WTC11 (cell line): ENCODE results near the gene ARAP2. TPM values are rescaled to one million over a fixed set of nuclear protein-coding genes. Genes with fewer than 3 reads are reported as not detected.

Experiments used
- ATAC-seq: fragments of 200-7000 bp; cut with Tn5 transposase; 2 replicates; pipeline ENCODE4 v1.10.0; 2021; ENCODE audit warnings: mild to moderate bottlenecking, moderate library complexity
- CTCF ChIA-PET: fragments of 300-600 bp; sonication (Branson Sonifier 250); formaldehyde crosslinking; loops from one replicate; lab custom pipeline; 2021; ENCODE audit warnings: antibody characterized with exemption; lab: Charles Lee
- POLR2A ChIA-PET: fragments of 350-600 bp; sonication (Branson Sonifier 250); formaldehyde crosslinking; loops from one replicate; lab custom pipeline; 2021; ENCODE audit warnings: antibody characterized with exemption; lab: Charles Lee
- DNase-seq: peaks from one replicate; pipeline ENCODE4 v3.0.0; 2021; ENCODE audit warnings: low spot score
- H3K27ac Mint-ChIP-seq: 2 replicates; pipeline ENCODE4 v1.8.0; 2021; ENCODE audit warnings: mixed read lengths
- H3K27me3 Mint-ChIP-seq: 2 replicates; pipeline ENCODE4 v1.8.0; 2021; ENCODE audit warnings: low read depth, mild to moderate bottlenecking, moderate library complexity, mixed read lengths
- H3K36me3 Mint-ChIP-seq: 2 replicates; pipeline ENCODE4 v1.8.0; 2021; ENCODE audit warnings: mixed read lengths
- H3K4me1 Mint-ChIP-seq: 2 replicates; pipeline ENCODE4 v1.8.0; 2022; ENCODE audit warnings: mixed read lengths
- H3K4me3 Mint-ChIP-seq: 2 replicates; pipeline ENCODE4 v1.8.0; 2021; ENCODE audit warnings: mild to moderate bottlenecking, moderate library complexity, mixed read lengths
- H3K9me3 Mint-ChIP-seq: 2 replicates; pipeline ENCODE4 v1.8.0; 2021; ENCODE audit warnings: mixed read lengths
- ARID4B ChIP-seq: sonication (generic); formaldehyde crosslinking; IDR thresholded peaks from 2 replicates; pipeline ENCODE4 v1.8.0; 2023; ENCODE audit warnings: missing genetic modification reagents, mild to moderate bottlenecking, borderline replicate concordance
- E2F5 ChIP-seq: sonication (generic); formaldehyde crosslinking; IDR thresholded peaks from 2 replicates; pipeline ENCODE4 v1.8.1; 2022; ENCODE audit warnings: mild to moderate bottlenecking, moderate library complexity, missing genetic modification reagents
- GRHL2 ChIP-seq: fragments of 250-450 bp; sonication (Bioruptor Pico); IDR thresholded peaks from 2 replicates; pipeline ENCODE4 v1.8.0; 2022; ENCODE audit warnings: mild to moderate bottlenecking, moderate library complexity; ENCODE audit not compliant: insufficient replicate concordance, severe bottlenecking
- MAX ChIP-seq: sonication (generic); formaldehyde crosslinking; IDR thresholded peaks from 2 replicates; pipeline ENCODE4 v1.8.0; 2022; ENCODE audit warnings: mild to moderate bottlenecking, missing genetic modification reagents
- MXD4 ChIP-seq: fragments of 250-450 bp; sonication (Bioruptor Pico); IDR thresholded peaks from 2 replicates; pipeline ENCODE4 v1.8.0; 2021; ENCODE audit warnings: mild to moderate bottlenecking, moderate library complexity, borderline replicate concordance
- NR1H2 ChIP-seq: sonication (generic); formaldehyde crosslinking; IDR thresholded peaks from 2 replicates; pipeline ENCODE4 v1.9.0; 2021; ENCODE audit warnings: mild to moderate bottlenecking, moderate library complexity, missing genetic modification reagents
- OVOL2 ChIP-seq: fragments of 250-450 bp; sonication (Bioruptor Pico); IDR thresholded peaks from 2 replicates; pipeline ENCODE4 v1.9.0; 2021; ENCODE audit warnings: mild to moderate bottlenecking, borderline replicate concordance
- TCF7 ChIP-seq: sonication (generic); formaldehyde crosslinking; IDR thresholded peaks from 2 replicates; pipeline ENCODE4 v1.8.0; 2022; ENCODE audit warnings: mild to moderate bottlenecking, low read depth, missing genetic modification reagents, moderate library complexity
- TEAD1 ChIP-seq: sonication (generic); formaldehyde crosslinking; IDR thresholded peaks from 2 replicates; pipeline ENCODE4 v1.8.0; 2022; ENCODE audit warnings: mild to moderate bottlenecking, missing genetic modification reagents
- ZNF138 ChIP-seq: sonication (generic); formaldehyde crosslinking; conservative IDR thresholded peaks from 2 replicates; pipeline ENCODE4 v1.8.1; 2022; ENCODE audit warnings: mild to moderate bottlenecking, moderate library complexity, missing genetic modification reagents
- ZNF219 ChIP-seq: sonication (generic); formaldehyde crosslinking; IDR thresholded peaks from 2 replicates; pipeline ENCODE4 v1.8.0; 2023; ENCODE audit warnings: missing genetic modification reagents, mild to moderate bottlenecking, borderline replicate concordance
- ZNF263 ChIP-seq: sonication (generic); formaldehyde crosslinking; IDR thresholded peaks from 2 replicates; pipeline ENCODE4 v1.8.1; 2022; ENCODE audit warnings: low read depth, mild to moderate bottlenecking, moderate library complexity, missing genetic modification reagents
- ZNF281 ChIP-seq: sonication (generic); formaldehyde crosslinking; IDR thresholded peaks from 2 replicates; pipeline ENCODE4 v1.8.0; 2023; ENCODE audit warnings: mild to moderate bottlenecking, missing genetic modification reagents
- ZNF532 ChIP-seq: fragments of 250-450 bp; sonication (Bioruptor Pico); IDR thresholded peaks from 2 replicates; pipeline ENCODE4 v1.9.0; 2021; ENCODE audit warnings: mild to moderate bottlenecking, borderline replicate concordance
- ZNF671 ChIP-seq: fragments of 250-450 bp; sonication (Bioruptor Pico); IDR thresholded peaks from 2 replicates; pipeline ENCODE4 v1.8.0; 2021; ENCODE audit warnings: mild to moderate bottlenecking
- total RNA-seq: library from RNA; stranded (reverse); gene quantifications from 3 replicates; pipeline ENCODE4 v1.2.3, GENCODE V29; 2021
- TF ChIP-seq, protein P1 (sequence below): sonication (generic); formaldehyde crosslinking; conservative IDR thresholded peaks from 2 replicates; pipeline ENCODE4 v1.8.1; 2022; ENCODE audit warnings: mild to moderate bottlenecking, missing genetic modification reagents
- TF ChIP-seq, protein P2 (sequence below): sonication (generic); formaldehyde crosslinking; IDR thresholded peaks from 2 replicates; pipeline ENCODE4 v1.8.0; 2022; ENCODE audit warnings: mild to moderate bottlenecking, missing genetic modification reagents
- TF ChIP-seq, protein P3 (sequence below): fragments of 250-450 bp; sonication (Bioruptor Pico); IDR thresholded peaks from 2 replicates; pipeline ENCODE4 v1.8.0; 2021; ENCODE audit warnings: mild to moderate bottlenecking

The ARAP2 gene
- total RNA-seq, 1 experiment from 2014 or later: 1.0 TPM

DNA sequence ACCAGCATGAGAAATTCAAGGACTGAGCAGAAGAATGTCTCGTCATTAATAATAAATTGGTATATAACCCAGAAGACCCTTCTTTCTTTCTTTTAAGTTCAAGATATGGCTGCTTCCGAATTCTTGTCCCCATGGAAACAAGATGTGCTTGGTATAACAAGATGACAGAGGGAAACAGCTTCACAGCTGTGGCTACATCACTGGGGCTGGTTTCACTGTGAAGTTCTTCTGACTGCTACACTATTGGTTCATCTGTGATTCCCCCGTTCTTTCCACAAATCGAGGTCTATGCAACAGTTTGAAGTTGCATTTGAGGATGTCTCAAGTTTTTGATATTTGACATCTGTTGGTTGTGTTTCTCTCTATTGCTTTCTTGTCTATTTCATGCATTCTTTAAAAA lies 24.8 kb upstream of the ARAP2 start:
- POLR2A ChIA-PET: no interaction called here
- H3K4me1 Mint-ChIP-seq: peaks cover 15% of the 10 kb centered on the region
- ATAC-seq (no peak), DNase-seq (no peak)
- H3K9me3 Mint-ChIP-seq: no peaks in the 10 kb centered on the region
- no peaks in the 10 kb centered on the region for H3K36me3 Mint-ChIP-seq
- CTCF ChIA-PET: no interaction called here
- H3K27ac Mint-ChIP-seq: no peak overlapping the region
- TF ChIP-seq, protein P1, sequence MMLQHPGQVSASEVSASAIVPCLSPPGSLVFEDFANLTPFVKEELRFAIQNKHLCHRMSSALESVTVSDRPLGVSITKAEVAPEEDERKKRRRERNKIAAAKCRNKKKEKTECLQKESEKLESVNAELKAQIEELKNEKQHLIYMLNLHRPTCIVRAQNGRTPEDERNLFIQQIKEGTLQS (CRISPR knock-in tag): no peak
- TF ChIP-seq NR1H2 (CRISPR knock-in tag) (no peak), MXD4 (CRISPR knock-in tag) (no peak), GRHL2 (CRISPR knock-in tag) (no peak), ARID4B (no peak), ZNF532 (CRISPR knock-in tag) (no peak), ZNF219 (CRISPR knock-in tag) (no peak), ZNF138 (CRISPR knock-in tag) (no peak), E2F5 (CRISPR knock-in tag) (no peak)
- TF ChIP-seq, protein P2, sequence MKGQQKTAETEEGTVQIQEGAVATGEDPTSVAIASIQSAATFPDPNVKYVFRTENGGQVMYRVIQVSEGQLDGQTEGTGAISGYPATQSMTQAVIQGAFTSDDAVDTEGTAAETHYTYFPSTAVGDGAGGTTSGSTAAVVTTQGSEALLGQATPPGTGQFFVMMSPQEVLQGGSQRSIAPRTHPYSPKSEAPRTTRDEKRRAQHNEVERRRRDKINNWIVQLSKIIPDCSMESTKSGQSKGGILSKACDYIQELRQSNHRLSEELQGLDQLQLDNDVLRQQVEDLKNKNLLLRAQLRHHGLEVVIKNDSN (CRISPR knock-in tag): no peak
- TF ChIP-seq, protein P3, sequence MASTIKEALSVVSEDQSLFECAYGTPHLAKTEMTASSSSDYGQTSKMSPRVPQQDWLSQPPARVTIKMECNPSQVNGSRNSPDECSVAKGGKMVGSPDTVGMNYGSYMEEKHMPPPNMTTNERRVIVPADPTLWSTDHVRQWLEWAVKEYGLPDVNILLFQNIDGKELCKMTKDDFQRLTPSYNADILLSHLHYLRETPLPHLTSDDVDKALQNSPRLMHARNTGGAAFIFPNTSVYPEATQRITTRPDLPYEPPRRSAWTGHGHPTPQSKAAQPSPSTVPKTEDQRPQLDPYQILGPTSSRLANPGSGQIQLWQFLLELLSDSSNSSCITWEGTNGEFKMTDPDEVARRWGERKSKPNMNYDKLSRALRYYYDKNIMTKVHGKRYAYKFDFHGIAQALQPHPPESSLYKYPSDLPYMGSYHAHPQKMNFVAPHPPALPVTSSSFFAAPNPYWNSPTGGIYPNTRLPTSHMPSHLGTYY: no peak
- no peak overlapping the region for H3K4me3 Mint-ChIP-seq
- no peaks in the 10 kb centered on the region; the same call in 1 of the 2 replicates for H3K27me3 Mint-ChIP-seq

- no peaks in the 10 kb centered on the region for H3K9me3 Mint-ChIP-seq
- H3K27ac Mint-ChIP-seq: no peak overlapping the region
- no peak overlapping the region for H3K4me3 Mint-ChIP-seq
- H3K36me3 Mint-ChIP-seq: no peaks in the 10 kb centered on the region
- CTCF ChIA-PET: no interaction called here
- POLR2A ChIA-PET: no interaction called here
- no peak for ATAC-seq
- DNase-seq: no peak
- H3K27me3 Mint-ChIP-seq: no peaks in the 10 kb centered on the region; the same call in 1 of the 2 replicates
- peaks cover 18% of the 10 kb centered on the region for H3K4me1 Mint-ChIP-seq
- TF ChIP-seq TEAD1 (no peak), OVOL2 (no peak), MAX (no peak), ZNF263 (CRISPR knock-in tag) (no peak), ZNF281 (CRISPR knock-in tag) (no peak), ZNF138 (CRISPR knock-in tag) (no peak), TCF7 (no peak), ZNF671 (CRISPR knock-in tag) (no peak)
These were observed 23.4 kb upstream of the ARAP2 start for GRCh38 chr4:36267486-36268268.
